H1 (cell line): ENCODE results near the gene USP37. TPM values are rescaled to one million over a fixed set of nuclear protein-coding genes. Genes with fewer than 3 reads are reported as not detected.

Source experiments
- CTCF ChIA-PET: fragments of 300-600 bp; sonication (Branson Sonifier 250); formaldehyde crosslinking; loops from one replicate; lab custom pipeline; 2021; ENCODE audit not compliant: partially characterized antibody; lab: Charles Lee
- POLR2A ChIA-PET: fragments of 300-600 bp; sonication (Branson Sonifier 250); formaldehyde crosslinking; loops from one replicate; lab custom pipeline; 2021; ENCODE audit warnings: inconsistent platforms; ENCODE audit not compliant: partially characterized antibody; lab: Charles Lee
- DNase-seq, 2 experiments: peaks; one replicate each; pipeline versions ENCODE4 v3.0.0 to v3.0.0-alpha.2; 2010 to 2022; ENCODE audit warnings: low spot score in 2 of 2, low read depth in 1 of 2, mixed read lengths in 1 of 2
- FAIRE-seq: peaks from 2 replicates; lab custom pipeline; 2011; peaks lifted over from hg19 to GRCh38; lab: Jason Lieb, UNC
- H2AFZ ChIP-seq: 2 replicates; pipeline ENCODE4 v1.8.1; 2012; ENCODE audit warnings: low read length, inconsistent platforms
- H2AK5ac ChIP-seq: 2 replicates; pipeline ENCODE4 v1.6.1; 2013; ENCODE audit warnings: low read depth, low read length
- H2BK120ac ChIP-seq: replicated peaks from 2 replicates; pipeline ENCODE3; 2013; ENCODE audit warnings: low read depth, low read length, inconsistent platforms
- H2BK12ac ChIP-seq: 2 replicates; pipeline ENCODE4 v1.6.1; 2013; ENCODE audit warnings: low read depth, low read length
- H2BK15ac ChIP-seq: 2 replicates; pipeline ENCODE4 v1.6.1; 2013; ENCODE audit warnings: low read length
- H2BK20ac ChIP-seq: 2 replicates; pipeline ENCODE4 v1.6.1; 2013; ENCODE audit warnings: low read length
- H2BK5ac ChIP-seq: 2 replicates; pipeline ENCODE4 v1.6.1; 2013; ENCODE audit warnings: low read depth, low read length
- H3K14ac ChIP-seq: 2 replicates; pipeline ENCODE4 v1.6.1; 2013; ENCODE audit warnings: inconsistent platforms; ENCODE audit not compliant: insufficient read length
- H3K18ac ChIP-seq: 2 replicates; pipeline ENCODE4 v1.6.1; 2013; ENCODE audit warnings: low read length; ENCODE audit errors: extremely low read depth
- H3K23ac ChIP-seq: 2 replicates; pipeline ENCODE4 v1.6.1; 2013; ENCODE audit warnings: inconsistent platforms; ENCODE audit not compliant: insufficient read length
- H3K23me2 ChIP-seq: 2 replicates; pipeline ENCODE4 v1.6.1; 2013; ENCODE audit warnings: low read depth, low read length
- H3K27ac ChIP-seq: 2 replicates; pipeline ENCODE4 v1.6.1; 2011; ENCODE audit warnings: low read depth, low read length, inconsistent platforms
- H3K27me3 ChIP-seq, 4 experiments: replicated peaks in 1 of 4; 1 replicate in 1 of 4; 2 replicates in 3 of 4; pipeline versions ENCODE4 v1.6.1 to v1.8.1; 2011 to 2013; ENCODE audit warnings: low read length in 3 of 4, mild to moderate bottlenecking in 3 of 4, inconsistent platforms in 2 of 4, mixed read lengths in 2 of 4, moderate library complexity in 1 of 4; ENCODE audit not compliant: control insufficient read depth in 3 of 4, insufficient read depth in 3 of 4; ENCODE audit errors: extremely low read depth in 1 of 4
- H3K36me3 ChIP-seq, 4 experiments: 2 replicates each; pipeline versions ENCODE4 v1.6.1 to v1.8.1; 2011 to 2013; ENCODE audit warnings: mild to moderate bottlenecking in 4 of 4, low read length in 3 of 4, moderate library complexity in 2 of 4, control low read depth in 1 of 4, inconsistent platforms in 1 of 4; ENCODE audit not compliant: insufficient read depth in 4 of 4, control insufficient read depth in 2 of 4
- H3K4ac ChIP-seq: replicated peaks from 2 replicates; pipeline ENCODE3; 2013; ENCODE audit warnings: low read length, low read depth, mixed read lengths, inconsistent platforms; ENCODE audit not compliant: insufficient read length
- H3K4me1 ChIP-seq, 4 experiments: replicated peaks in 1 of 4; 1 replicate in 1 of 4; 2 replicates in 3 of 4; pipeline versions ENCODE4 v1.6.1 to v1.8.1; 2011 to 2013; ENCODE audit warnings: low read length in 3 of 4, inconsistent platforms in 2 of 4, mixed read lengths in 1 of 4; ENCODE audit not compliant: insufficient read depth in 4 of 4, control insufficient read depth in 3 of 4
- H3K4me2 ChIP-seq, 2 experiments: 2 replicates each; pipeline versions ENCODE4 v1.6.1 to v1.8.1; 2011 to 2013; ENCODE audit warnings: low read depth in 2 of 2, low read length in 2 of 2, control low read depth in 1 of 2, inconsistent platforms in 1 of 2, mild to moderate bottlenecking in 1 of 2; ENCODE audit not compliant: insufficient read depth in 1 of 2
- H3K4me3 ChIP-seq, 4 experiments: fragments of 200-600, 300-600 bp in 1 of 4; sonication (generic), shearing (Covaris generic), sonication (Bioruptor Twin) in 1 of 4; 2 replicates each; pipeline versions ENCODE4 v1.5.1 to v1.8.1; 2011 to 2016; ENCODE audit warnings: low read length in 4 of 4, low read depth in 3 of 4, control low read depth in 2 of 4, inconsistent platforms in 2 of 4, mild to moderate bottlenecking in 2 of 4, mixed read lengths in 1 of 4, moderate library complexity in 1 of 4; ENCODE audit not compliant: insufficient read depth in 2 of 4; ENCODE audit errors: extremely low read depth in 1 of 4
- H3K56ac ChIP-seq: replicated peaks from 2 replicates; pipeline ENCODE3; 2013; ENCODE audit warnings: low read depth, mild to moderate bottlenecking, mixed read lengths, low read length, inconsistent platforms; ENCODE audit not compliant: insufficient read length
- H3K79me1 ChIP-seq: 2 replicates; pipeline ENCODE4 v1.6.1; 2013; ENCODE audit warnings: low read depth, low read length, control low read depth
- H3K79me2 ChIP-seq, 2 experiments: 2 replicates each; pipeline versions ENCODE4 v1.6.1 to v1.8.1; 2012 to 2013; ENCODE audit warnings: low read length in 2 of 2, mild to moderate bottlenecking in 2 of 2, inconsistent platforms in 1 of 2; ENCODE audit not compliant: insufficient read depth in 2 of 2, control insufficient read depth in 1 of 2
- H3K9ac ChIP-seq, 4 experiments: replicated peaks in 1 of 4; 1 replicate in 1 of 4; 2 replicates in 3 of 4; pipeline versions ENCODE4 v1.6.1 to v1.8.1; 2011 to 2013; ENCODE audit warnings: low read depth in 3 of 4, low read length in 3 of 4, control low read depth in 2 of 4, mild to moderate bottlenecking in 2 of 4, moderate library complexity in 2 of 4, inconsistent platforms in 1 of 4; ENCODE audit errors: extremely low read depth in 1 of 4
- H3K9me3 ChIP-seq, 2 experiments: 2 replicates each; pipeline versions ENCODE4 v1.6.1 to v1.8.1; 2012 to 2013; ENCODE audit warnings: mild to moderate bottlenecking in 2 of 2, moderate library complexity in 2 of 2, control low read depth in 1 of 2, inconsistent platforms in 1 of 2, low read depth in 1 of 2, low read length in 1 of 2, mixed read lengths in 1 of 2; ENCODE audit not compliant: insufficient read depth in 2 of 2
- H4K20me1 ChIP-seq, 2 experiments: replicated peaks in 1 of 2; 2 replicates each; pipeline versions ENCODE3 to v1.8.1; 2011 to 2013; ENCODE audit warnings: inconsistent platforms in 2 of 2, low read length in 2 of 2, mild to moderate bottlenecking in 1 of 2; ENCODE audit not compliant: insufficient read depth in 2 of 2, control insufficient read depth in 1 of 2
- H4K5ac ChIP-seq: 2 replicates; pipeline ENCODE4 v1.6.1; 2013; ENCODE audit warnings: low read length, low read depth, mixed read lengths, inconsistent platforms; ENCODE audit not compliant: insufficient read length
- H4K8ac ChIP-seq: 2 replicates; pipeline ENCODE4 v1.8.0; 2013; ENCODE audit warnings: mild to moderate bottlenecking, moderate library complexity, low read length, inconsistent platforms; ENCODE audit not compliant: insufficient read depth; ENCODE audit errors: extremely low read depth
- H4K91ac ChIP-seq: replicated peaks from 2 replicates; pipeline ENCODE3; 2013; ENCODE audit warnings: low read length, mixed read lengths, inconsistent platforms; ENCODE audit not compliant: insufficient read length
- JUND ChIP-seq: IDR thresholded peaks from 2 replicates; pipeline ENCODE4 v1.6.1; 2011; ENCODE audit warnings: mild to moderate bottlenecking, improper control_type of control experiment, low read length
- SP1 ChIP-seq: IDR thresholded peaks from 2 replicates; pipeline ENCODE4 v1.6.1; 2011; ENCODE audit warnings: low read depth, low read length
- TEAD4 ChIP-seq: IDR thresholded peaks from 2 replicates; pipeline ENCODE4 v1.6.1; 2012; ENCODE audit warnings: low read depth, low read length, inconsistent platforms, mixed read lengths
- WGBS, 2 experiments: shearing (Covaris generic) in 1 of 2; methylation state at CpG; one replicate each; pipeline versions ENCODE4 v1.1.6 to v1.1.7; 2013 to 2015; ENCODE audit warnings: low lambda C conversion rate in 2 of 2, mixed read lengths in 2 of 2, inconsistent platforms in 1 of 2, low coverage in 1 of 2, missing lambda C conversion rate in 1 of 2; ENCODE audit not compliant: insufficient replicate concordance in 2 of 2, insufficient coverage in 1 of 2, insufficient read length in 1 of 2; ENCODE audit errors: extremely low coverage in 1 of 2, missing lambda C conversion rate in 1 of 2; 5-methylcytosine and 5-hydroxymethylcytosine counted together
- polyA plus RNA-seq, 7 experiments: library from polyadenylated mRNA; depleted of rRNA in 3 of 7; stranded (reverse) in 5 of 7; unstranded in 2 of 7; fragments of >200 nt in 5 of 7; fragments of 200-250 nt in 2 of 7; gene quantifications; 1 replicate in 5 of 7; 2 replicates in 1 of 7; 4 replicates in 1 of 7; pipeline versions ENCODE4 v1.2.1 to v1.2.3, GENCODE V29; 2011 to 2013; ENCODE audit warnings: missing spikeins in 2 of 7, mixed read lengths in 2 of 7
- total RNA-seq: library from RNA; stranded (reverse); fragmentation: NEBNext Ultra II Directional; extraction: Animal tissue kit (Norgen Biotek cat#: 25700); gene quantifications from 2 replicates; pipeline ENCODE4 v1.2.1, GENCODE V29; 2021
- TF ChIP-seq, protein P1 (sequence below): IDR thresholded peaks from 2 replicates; pipeline ENCODE4 v1.6.1; 2012; ENCODE audit warnings: low read length, inconsistent platforms

Gene USP37
- total and polyA plus RNA-seq, 2 of the 8 experiments (the other 6 are each of a cell fraction or from before 2014, with no cell fraction given): 3.8 to 29.1 TPM

DNA sequence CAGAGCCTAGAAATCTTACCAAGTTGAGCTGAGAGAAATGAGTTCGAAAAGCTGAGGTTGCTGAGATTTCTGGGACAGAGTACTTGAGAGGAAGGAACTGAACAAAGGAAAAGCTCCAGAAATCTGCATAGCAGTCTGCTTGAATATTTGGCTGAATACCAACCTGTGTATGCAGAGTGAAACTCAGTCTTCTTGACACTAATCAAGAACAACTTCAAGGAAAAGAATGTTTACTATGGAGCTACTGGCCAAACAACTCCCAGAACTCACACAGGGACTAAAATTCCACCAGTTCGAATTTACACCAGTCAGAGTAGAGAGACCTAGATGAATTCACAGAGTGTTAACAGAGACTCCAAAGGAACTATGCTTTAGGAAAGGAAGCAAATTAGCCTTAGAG, 66.5 kb downstream of the USP37 start:
- no peak overlapping the region for H4K8ac ChIP-seq
- no peak overlapping the region for H2AK5ac ChIP-seq
- H3K79me2 ChIP-seq: no peaks in the 10 kb centered on the region
- no peak overlapping the region for H3K56ac ChIP-seq
- FAIRE-seq (peak; percentile 81), DNase-seq (no peak)
- 89% methylated on average over 2 of the region's 2 CpGs; no CpG with 5 or more reads in 1 of the 2 experiments for WGBS, 2 experiments
- no peaks in the 10 kb centered on the region for H3K9me3 ChIP-seq
- H3K27me3 ChIP-seq: no peaks in the 10 kb centered on the region
- H3K14ac ChIP-seq: no peak overlapping the region
- no peak overlapping the region for H2BK12ac ChIP-seq
- H2BK20ac ChIP-seq: no peak overlapping the region
- no peaks in the 10 kb centered on the region for H3K23me2 ChIP-seq
- no peak overlapping the region for H3K4me2 ChIP-seq
- H2BK5ac ChIP-seq: no peak overlapping the region
- no peak overlapping the region for H3K4ac ChIP-seq
- H4K20me1 ChIP-seq: peaks cover 0 to 5% of the 10 kb centered on the region in 2 experiments
- TF ChIP-seq, protein P1, sequence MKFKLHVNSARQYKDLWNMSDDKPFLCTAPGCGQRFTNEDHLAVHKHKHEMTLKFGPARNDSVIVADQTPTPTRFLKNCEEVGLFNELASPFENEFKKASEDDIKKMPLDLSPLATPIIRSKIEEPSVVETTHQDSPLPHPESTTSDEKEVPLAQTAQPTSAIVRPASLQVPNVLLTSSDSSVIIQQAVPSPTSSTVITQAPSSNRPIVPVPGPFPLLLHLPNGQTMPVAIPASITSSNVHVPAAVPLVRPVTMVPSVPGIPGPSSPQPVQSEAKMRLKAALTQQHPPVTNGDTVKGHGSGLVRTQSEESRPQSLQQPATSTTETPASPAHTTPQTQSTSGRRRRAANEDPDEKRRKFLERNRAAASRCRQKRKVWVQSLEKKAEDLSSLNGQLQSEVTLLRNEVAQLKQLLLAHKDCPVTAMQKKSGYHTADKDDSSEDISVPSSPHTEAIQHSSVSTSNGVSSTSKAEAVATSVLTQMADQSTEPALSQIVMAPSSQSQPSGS: no peak
- peak; percentile 43; the same call in 1 of the 2 replicates for TF ChIP-seq SP1
- no peak for TF ChIP-seq JUND
- TF ChIP-seq TEAD4: 0 out of 2 replicates have a peak, but pooled peaks have one; percentile 28
- H3K18ac ChIP-seq: no peak overlapping the region
- no peaks in the 10 kb centered on the region for H3K79me1 ChIP-seq
- H3K9ac ChIP-seq: no peak overlapping the region
- no peak overlapping the region for H2BK15ac ChIP-seq
- H4K91ac ChIP-seq: no peak overlapping the region
- no peak overlapping the region for H2AFZ ChIP-seq
- H4K5ac ChIP-seq: no peak overlapping the region
- CTCF ChIA-PET: interaction anchor here (4.2 kb wide), 1 partner anchor 15 kb away, joined by 16 read pairs; no protein-coding TSS in a partner anchor
- H3K27ac ChIP-seq: no peak overlapping the region
- no peak overlapping the region for H3K23ac ChIP-seq
- H3K4me1 ChIP-seq: no peaks in the 10 kb centered on the region
- no peak overlapping the region for H2BK120ac ChIP-seq
- POLR2A ChIA-PET: interaction anchor here (0.9 to 2.2 kb wide), 4 partner anchors 10 to 97 kb away, joined by 3 to 6 read pairs (median 4); no protein-coding TSS in a partner anchor
- peaks cover 0 to 24% (median 4%) of the 10 kb centered on the region in 4 experiments; a peak in 4 of 8 replicates for H3K36me3 ChIP-seq
- H3K4me3 ChIP-seq: no peak overlapping the region
